Epithelial cell of prostate (primary cell): ENCODE measurements around the gene CATSPERE.
"Not testable (repeated sequence)": the region's sequence is repeated elsewhere in the genome, so short reads cannot be mapped to it uniquely, and the experiment has no call there.

Experiments used
- DNase-seq: peaks from one replicate; pipeline ENCODE4 v3.0.0-alpha.2; 2011; ENCODE audit warnings: low read depth, low spot score
- H3K27ac ChIP-seq: fragments of 450-650 bp; 2 replicates; pipeline ENCODE4 v1.5.1; 2017; ENCODE audit warnings: mild to moderate bottlenecking

CATSPERE gene

GRCh38 chr1:244659694-244660093, 198.6 kb downstream of the CATSPERE start:
- no peak for DNase-seq
- no peak overlapping the region for H3K27ac ChIP-seq

DNA sequence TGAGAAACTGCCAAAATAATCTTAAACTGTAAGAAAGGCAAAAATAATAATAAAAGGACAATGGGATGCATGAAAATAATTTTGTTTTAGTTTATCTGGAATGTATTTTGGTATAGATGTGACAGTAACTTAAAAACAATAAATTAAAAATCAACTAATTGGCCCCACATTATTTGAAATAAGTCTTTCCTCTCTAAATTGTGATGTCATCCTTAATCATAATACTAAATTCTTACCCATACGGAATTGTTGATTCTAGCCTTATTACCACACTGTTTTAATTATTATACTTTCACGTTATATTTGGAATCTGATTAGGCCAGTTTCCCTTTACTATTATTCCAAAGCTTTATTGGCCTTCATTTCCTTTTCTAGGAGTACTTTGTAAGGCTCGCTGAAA, 199.5 kb downstream of the CATSPERE start:
- H3K27ac ChIP-seq: no peak overlapping the region
- no peak for DNase-seq

DNA sequence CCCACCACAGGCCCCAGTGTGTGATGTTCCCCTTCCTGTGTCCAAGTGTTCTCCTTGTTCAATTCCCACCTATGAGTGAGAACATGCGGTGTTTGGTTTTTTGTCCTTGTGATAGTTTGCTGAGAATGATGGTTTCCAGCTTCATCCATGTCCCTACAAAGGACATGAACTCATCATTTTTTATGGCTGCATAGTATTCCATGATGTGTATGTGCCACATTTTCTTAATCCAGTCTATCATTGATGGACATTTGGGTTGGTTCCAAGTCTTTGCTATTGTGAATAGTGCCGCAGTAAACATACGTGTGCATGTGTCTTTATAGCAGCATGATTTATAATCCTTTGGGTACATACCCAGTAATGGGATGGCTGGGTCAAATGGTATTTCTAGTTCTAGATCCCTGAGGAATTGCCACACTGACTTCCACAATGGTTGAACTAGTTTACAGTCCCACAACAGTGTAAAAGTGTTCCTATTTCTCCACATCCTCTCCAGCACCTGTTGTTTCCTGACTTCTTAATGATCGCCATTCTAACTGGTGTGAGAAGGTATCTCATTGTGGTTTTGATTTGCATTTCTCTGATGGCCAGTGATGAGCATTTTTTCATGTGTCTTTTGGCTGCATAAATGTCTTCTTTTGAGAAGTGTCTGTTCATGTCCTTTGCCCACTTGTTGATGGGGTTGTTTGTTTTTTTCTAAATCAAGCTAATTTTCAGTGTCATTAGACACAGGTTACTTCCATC, 200.7 kb downstream of the CATSPERE start:
- DNase-seq, H3K27ac ChIP-seq: not testable (repeated sequence)

GRCh38 chr1:244662599-244662998, 201.5 kb downstream of the CATSPERE start:
- H3K27ac ChIP-seq: no peak overlapping the region
- DNase-seq: no peak

DNA sequence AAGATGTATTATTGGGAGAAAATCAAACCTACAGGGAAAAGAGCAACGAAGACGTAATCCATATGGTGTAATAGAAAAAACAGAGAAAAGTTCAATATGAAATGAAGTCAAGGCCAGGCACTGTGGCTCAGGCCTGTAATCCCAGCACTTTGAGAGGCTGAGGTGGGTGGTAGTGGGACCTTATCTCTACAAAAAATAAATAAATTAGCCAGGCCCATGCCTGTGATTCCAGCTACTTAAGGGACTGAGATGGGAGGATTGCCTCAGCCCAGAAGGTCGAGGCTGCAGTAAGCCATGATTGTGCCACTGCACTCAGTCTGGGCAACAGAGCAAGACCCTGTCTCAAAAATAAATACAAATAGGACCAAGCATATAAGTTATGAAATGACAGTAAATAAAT, 203.3 kb downstream of the CATSPERE start:
- H3K27ac ChIP-seq: no peak overlapping the region
- no peak for DNase-seq

GRCh38 chr1:244665771-244666217, 204.7 kb downstream of the CATSPERE start:
- DNase-seq: no peak

GRCh38 chr1:244666672-244667418, 205.8 kb downstream of the CATSPERE start:
- not testable (repeated sequence) for H3K27ac ChIP-seq, DNase-seq

More at GRCh38 chr1:244665771-244666217, 204.7 kb downstream of the CATSPERE start:
- H3K27ac ChIP-seq: no peak overlapping the region

DNA sequence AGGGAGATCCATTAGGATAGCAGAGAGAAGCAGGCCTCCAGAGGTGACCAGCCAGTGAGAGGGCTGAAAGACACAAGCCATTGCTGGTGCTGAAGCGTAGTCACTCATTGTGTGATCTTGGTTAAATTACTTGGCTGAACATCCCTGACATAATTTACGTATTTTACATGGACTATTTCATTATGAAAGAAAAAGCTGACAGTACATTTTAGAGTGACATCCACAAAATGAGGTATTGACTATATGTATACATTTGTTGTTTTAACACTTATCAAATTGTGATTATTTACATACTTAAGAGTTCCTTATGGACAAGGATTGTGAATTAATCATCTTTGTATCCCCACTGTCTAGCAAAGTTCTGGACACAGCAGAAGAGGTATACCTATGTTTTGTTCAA, 206.7 kb downstream of the CATSPERE start:
- H3K27ac ChIP-seq: no peak overlapping the region
- no peak for DNase-seq

- no peak for DNase-seq
- H3K27ac ChIP-seq: no peak overlapping the region
Observed at GRCh38 chr1:244672946-244673682, 212.0 kb downstream of the CATSPERE start.

- no peak overlapping the region for H3K27ac ChIP-seq
- no peak for DNase-seq
Observed at GRCh38 chr1:244674446-244674845, 213.4 kb downstream of the CATSPERE start.

DNA sequence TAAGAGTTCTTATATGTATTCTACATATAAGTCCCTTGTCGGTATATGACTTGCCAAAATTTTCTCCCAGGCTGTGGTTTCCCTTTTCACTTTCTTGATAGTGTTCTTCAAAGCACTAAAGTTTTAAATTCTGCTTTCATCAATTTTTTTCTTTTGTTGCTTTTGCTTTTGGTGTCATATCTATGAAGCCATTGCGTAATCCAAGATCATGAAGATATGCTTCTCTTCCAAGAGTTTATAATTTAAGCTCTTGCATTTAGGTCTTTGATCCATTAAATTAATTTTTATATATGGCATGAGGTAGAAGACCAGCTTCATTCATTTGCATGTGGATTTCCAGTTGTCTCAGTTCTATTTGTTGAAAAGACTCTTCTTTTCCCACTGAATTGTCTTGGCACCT, 214.1 kb downstream of the CATSPERE start:
- no peak for DNase-seq

DNA sequence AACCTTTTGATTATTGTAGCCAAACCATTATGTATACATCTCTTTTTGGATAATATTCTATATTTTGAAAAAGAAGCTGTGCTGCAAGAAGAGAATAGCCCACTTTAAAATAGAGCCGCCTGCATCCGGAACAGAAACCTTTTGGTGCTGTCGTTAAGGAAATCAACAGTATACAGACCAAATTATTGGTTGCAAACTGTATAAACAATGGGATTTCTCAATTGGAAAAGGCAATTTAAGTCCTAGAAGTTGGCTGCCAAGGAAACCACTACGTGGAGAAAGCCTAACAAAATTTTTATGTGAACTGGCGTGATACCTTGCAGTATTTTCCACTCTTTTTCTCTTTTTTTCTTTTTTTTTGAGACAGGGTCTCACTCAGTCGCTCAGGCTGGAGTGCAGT, 217.6 kb downstream of the CATSPERE start:
- H3K27ac ChIP-seq: no peak overlapping the region
- no peak for DNase-seq

More for the DNA sequence above, 214.1 kb downstream of the CATSPERE start:
- H3K27ac ChIP-seq: no peak overlapping the region

DNA sequence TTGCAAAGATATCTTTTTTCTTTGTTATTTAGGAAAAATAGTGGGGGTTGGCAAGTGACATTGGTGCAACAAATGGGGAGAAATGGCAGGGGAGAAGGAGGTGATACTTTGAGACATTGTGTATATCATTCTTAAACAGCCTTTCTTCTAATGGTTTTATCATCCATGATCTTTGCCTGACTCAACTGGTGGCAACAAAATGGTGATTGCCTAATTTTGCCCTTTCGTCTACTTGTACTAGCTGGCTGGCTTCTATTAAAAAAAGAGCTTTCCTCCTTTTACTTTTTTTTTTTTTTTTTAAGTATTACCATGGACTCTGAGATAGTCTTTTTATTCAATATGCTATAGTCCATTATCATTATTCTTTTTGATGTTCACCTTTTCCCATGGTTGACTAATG, 219.6 kb downstream of the CATSPERE start:
- no peak for DNase-seq
- H3K27ac ChIP-seq: no peak overlapping the region

DNA sequence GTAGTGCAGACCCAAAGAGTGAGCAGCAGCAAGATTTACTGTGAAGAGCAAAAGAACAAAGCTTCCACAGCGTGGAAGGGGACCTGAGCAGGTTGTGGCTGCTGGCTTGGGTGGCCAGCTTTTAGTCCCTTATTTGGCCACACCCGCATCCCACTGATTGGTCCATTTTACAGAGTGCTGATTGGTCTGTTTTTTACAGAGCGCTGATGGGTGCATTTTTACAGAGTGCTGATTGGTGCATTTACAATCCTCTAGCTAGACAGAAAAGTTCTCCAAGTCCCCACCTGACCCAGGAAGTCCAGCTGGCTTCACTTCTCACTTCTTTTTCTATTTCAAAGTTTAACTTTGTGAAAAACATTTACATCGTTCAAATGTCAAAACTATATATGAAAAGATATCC, 221.0 kb downstream of the CATSPERE start:
- not testable (repeated sequence) for DNase-seq

More for the DNA sequence above, 221.0 kb downstream of the CATSPERE start:
- H3K27ac ChIP-seq: not testable (repeated sequence)
